ENCODE data around the gene SLIT3.

DNA sequence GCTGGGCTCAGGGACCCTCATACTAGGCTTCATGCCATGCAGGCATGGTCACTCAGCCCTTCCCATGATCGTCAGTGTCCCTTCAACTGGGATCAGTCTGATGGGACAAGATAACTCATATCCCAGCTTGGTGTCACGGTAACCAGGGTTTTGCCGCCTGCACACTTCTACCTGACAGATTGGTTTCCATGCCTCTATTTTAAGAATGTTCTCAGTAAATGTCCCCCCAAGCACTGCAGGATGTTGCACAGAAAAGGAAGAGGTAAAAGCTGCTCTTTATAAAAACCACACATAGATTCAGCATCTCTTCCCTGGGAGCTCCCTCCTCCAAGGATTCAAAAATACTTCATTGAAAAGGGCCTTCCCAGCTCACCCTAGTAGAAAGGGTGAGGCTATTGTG is 56.1 kb downstream of the SLIT3 start:
- TF ChIP-seq POLR2A (IDR thresholded peaks at IDR 0.05; ENCODE audit: low read depth, low read length) (no peak), TAF1 (IDR thresholded peaks at IDR 0.05; ENCODE audit: low read depth, low read length) (no peak), POLR2AphosphoS5 (IDR thresholded peaks at IDR 0.05; ENCODE audit: low read depth, low read length) (no peak), SPI1 (IDR thresholded peaks at IDR 0.05; ENCODE audit: low read depth, low read length) (no peak), PAX5 (IDR thresholded peaks at IDR 0.05; ENCODE audit: insufficient read depth, low read length, severe bottlenecking) (no peak)

Measured in GM12891 (cell line).